Suprapubic skin (tissue), 3 donors: ENCODE data around the gene MPV17L.
"Not testable (repeated sequence)": the region's sequence is repeated elsewhere in the genome, so short reads cannot be mapped to it uniquely, and the experiment has no call there.

Experiments
- CTCF ChIP-seq, 2 donors: fragments of 200-600 bp in 1 of 2; fragments of 450-650 bp in 1 of 2; sonication (generic) in 1 of 2; IDR thresholded peaks; one replicate each; pipeline ENCODE4 v1.5.1; 2016 to 2019; ENCODE audit warnings: antibody characterized with exemption in 2 of 2, mild to moderate bottlenecking in 1 of 2, moderate library complexity in 1 of 2
- POLR2A ChIP-seq, 2 donors: fragments of 450-650 bp; IDR thresholded peaks; one replicate each; pipeline ENCODE4 v1.6.1; 2017; ENCODE audit warnings: antibody characterized with exemption in 2 of 2, mild to moderate bottlenecking in 2 of 2, moderate library complexity in 2 of 2

DNA sequence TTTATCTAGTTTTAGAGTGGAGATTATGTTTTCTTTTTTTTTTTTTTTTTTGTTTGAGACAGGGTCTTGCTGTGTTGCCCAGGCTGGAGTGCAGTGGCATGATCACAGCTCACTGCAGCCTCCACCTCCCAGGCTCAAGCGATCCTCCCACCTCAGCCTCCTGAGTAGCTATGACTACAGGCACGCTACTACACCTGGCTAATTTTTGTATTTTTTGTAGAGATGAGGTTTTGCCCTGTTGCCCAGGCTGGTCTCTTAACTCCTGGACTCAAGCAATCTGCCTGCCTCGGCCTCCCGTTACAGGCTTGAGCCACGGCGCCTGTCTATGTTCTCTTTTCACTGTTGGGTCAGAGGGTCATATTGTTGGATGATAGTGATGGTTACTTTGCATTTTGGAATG lies 4.8 kb downstream of the MPV17L start:
- TF ChIP-seq POLR2A, CTCF (IDR thresholded peaks at IDR 0.05): not testable (repeated sequence)
